DOHH2 (cell line): ENCODE data around the gene FAM186B.

Experiments
- H3F3A ChIP-seq: fragments of 200-600 bp; sonication (generic), shearing (Covaris generic); 2 replicates; pipeline ENCODE4 v1.6.0; 2016; ENCODE audit warnings: antibody characterized with exemption, mild to moderate bottlenecking; ENCODE audit not compliant: control insufficient read depth, insufficient read depth
- H3K27ac ChIP-seq: fragments of 200-600 bp; sonication (generic); 2 replicates; pipeline ENCODE4 v1.5.1; 2014; ENCODE audit warnings: low read depth, mild to moderate bottlenecking, low read length, moderate library complexity
- H3K27me3 ChIP-seq: fragments of 200-600 bp; sonication (generic); 2 replicates; pipeline ENCODE4 v1.6.1; 2014; ENCODE audit warnings: mild to moderate bottlenecking, low read length, mixed read lengths; ENCODE audit not compliant: control insufficient read depth
- H3K36me3 ChIP-seq: fragments of 200-600 bp; sonication (generic); 2 replicates; pipeline ENCODE4 v1.6.1; 2014; ENCODE audit warnings: mild to moderate bottlenecking, low read length, moderate library complexity, mixed read lengths; ENCODE audit not compliant: control insufficient read depth
- H3K4me1 ChIP-seq: fragments of 200-600 bp; sonication (generic); 2 replicates; pipeline ENCODE4 v1.6.1; 2014; ENCODE audit warnings: mild to moderate bottlenecking, low read length, mixed read lengths; ENCODE audit not compliant: control insufficient read depth
- H3K4me2 ChIP-seq: fragments of 200-600 bp; sonication (generic); 2 replicates; pipeline ENCODE4 v1.6.0; 2014; ENCODE audit warnings: mild to moderate bottlenecking, low read length, moderate library complexity
- H3K4me3 ChIP-seq: fragments of 200-600 bp; sonication (generic); 2 replicates; pipeline ENCODE4 v1.5.1; 2014; ENCODE audit warnings: mild to moderate bottlenecking, low read length, mixed read lengths
- H3K79me2 ChIP-seq: fragments of 200-600 bp; sonication (generic); 2 replicates; pipeline ENCODE4 v1.6.1; 2014; ENCODE audit warnings: mild to moderate bottlenecking, low read length, mixed read lengths; ENCODE audit not compliant: control insufficient read depth
- H3K9me2 ChIP-seq: fragments of 200-600 bp; sonication (generic); replicated peaks from 2 replicates; pipeline ENCODE4 v1.6.1; 2014; ENCODE audit warnings: mild to moderate bottlenecking, low read length, mixed read lengths; ENCODE audit not compliant: control insufficient read depth
- H3K9me3 ChIP-seq: fragments of 200-600 bp; sonication (generic); 2 replicates; pipeline ENCODE4 v1.6.1; 2014; ENCODE audit warnings: antibody characterized with exemption, low read length, mixed read lengths; ENCODE audit not compliant: control insufficient read depth, insufficient read depth
- H4K20me1 ChIP-seq: fragments of 200-600 bp; sonication (generic); 2 replicates; pipeline ENCODE4 v1.6.0; 2014; ENCODE audit warnings: low read depth, mild to moderate bottlenecking, antibody characterized with exemption, low read length, moderate library complexity; ENCODE audit not compliant: control insufficient read depth, insufficient read depth
- EZH2phosphoT487 ChIP-seq: fragments of 200-600 bp; sonication (generic); IDR thresholded peaks from 2 replicates; pipeline ENCODE4 v1.6.1; 2017; ENCODE audit warnings: borderline replicate concordance, mild to moderate bottlenecking, antibody characterized with exemption, low read length, moderate library complexity, mixed read lengths
- TF ChIP-seq, protein P1 (sequence below): fragments of 200-600 bp; sonication (generic); IDR thresholded peaks from one replicate; pipeline ENCODE4 v1.5.1; 2014; ENCODE audit warnings: antibody characterized with exemption, mild to moderate bottlenecking, low read depth, low read length; ENCODE audit not compliant: poor library complexity, severe bottlenecking

Gene FAM186B

GRCh38 chr12:49619286-49619685 lies 13.8 kb upstream of the FAM186B start:
- Histone ChIP-seq H3K27me3 (no peaks in the 10 kb centered on the region), H4K20me1 (no peaks in the 10 kb centered on the region), H3K4me1 (peaks cover 52% of the 10 kb centered on the region), H3K9me2 (no peaks in the 10 kb centered on the region), H3K36me3 (no peaks in the 10 kb centered on the region), H3K9me3 (no peaks in the 10 kb centered on the region), H3K27ac (no peak overlapping the region), H3F3A (peaks cover 31% of the 10 kb centered on the region), H3K79me2 (no peaks in the 10 kb centered on the region), H3K4me3 (no peak overlapping the region), H3K4me2 (no peak overlapping the region)
- TF ChIP-seq, protein P1, sequence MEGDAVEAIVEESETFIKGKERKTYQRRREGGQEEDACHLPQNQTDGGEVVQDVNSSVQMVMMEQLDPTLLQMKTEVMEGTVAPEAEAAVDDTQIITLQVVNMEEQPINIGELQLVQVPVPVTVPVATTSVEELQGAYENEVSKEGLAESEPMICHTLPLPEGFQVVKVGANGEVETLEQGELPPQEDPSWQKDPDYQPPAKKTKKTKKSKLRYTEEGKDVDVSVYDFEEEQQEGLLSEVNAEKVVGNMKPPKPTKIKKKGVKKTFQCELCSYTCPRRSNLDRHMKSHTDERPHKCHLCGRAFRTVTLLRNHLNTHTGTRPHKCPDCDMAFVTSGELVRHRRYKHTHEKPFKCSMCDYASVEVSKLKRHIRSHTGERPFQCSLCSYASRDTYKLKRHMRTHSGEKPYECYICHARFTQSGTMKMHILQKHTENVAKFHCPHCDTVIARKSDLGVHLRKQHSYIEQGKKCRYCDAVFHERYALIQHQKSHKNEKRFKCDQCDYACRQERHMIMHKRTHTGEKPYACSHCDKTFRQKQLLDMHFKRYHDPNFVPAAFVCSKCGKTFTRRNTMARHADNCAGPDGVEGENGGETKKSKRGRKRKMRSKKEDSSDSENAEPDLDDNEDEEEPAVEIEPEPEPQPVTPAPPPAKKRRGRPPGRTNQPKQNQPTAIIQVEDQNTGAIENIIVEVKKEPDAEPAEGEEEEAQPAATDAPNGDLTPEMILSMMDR: no peak
- no peak for TF ChIP-seq EZH2phosphoT487

GRCh38 chr12:49618576-49618975 lies 13.1 kb upstream of the FAM186B start:
- Histone ChIP-seq H3F3A (peaks cover 25% of the 10 kb centered on the region), H4K20me1 (no peaks in the 10 kb centered on the region), H3K4me2 (no peak overlapping the region), H3K79me2 (no peaks in the 10 kb centered on the region), H3K4me1 (peaks cover 47% of the 10 kb centered on the region), H3K9me3 (no peaks in the 10 kb centered on the region), H3K4me3 (no peak overlapping the region), H3K9me2 (no peaks in the 10 kb centered on the region), H3K27me3 (no peaks in the 10 kb centered on the region), H3K27ac (no peak overlapping the region), H3K36me3 (no peaks in the 10 kb centered on the region)
- TF ChIP-seq EZH2phosphoT487: no peak
- TF ChIP-seq, protein P1: no peak

DNA sequence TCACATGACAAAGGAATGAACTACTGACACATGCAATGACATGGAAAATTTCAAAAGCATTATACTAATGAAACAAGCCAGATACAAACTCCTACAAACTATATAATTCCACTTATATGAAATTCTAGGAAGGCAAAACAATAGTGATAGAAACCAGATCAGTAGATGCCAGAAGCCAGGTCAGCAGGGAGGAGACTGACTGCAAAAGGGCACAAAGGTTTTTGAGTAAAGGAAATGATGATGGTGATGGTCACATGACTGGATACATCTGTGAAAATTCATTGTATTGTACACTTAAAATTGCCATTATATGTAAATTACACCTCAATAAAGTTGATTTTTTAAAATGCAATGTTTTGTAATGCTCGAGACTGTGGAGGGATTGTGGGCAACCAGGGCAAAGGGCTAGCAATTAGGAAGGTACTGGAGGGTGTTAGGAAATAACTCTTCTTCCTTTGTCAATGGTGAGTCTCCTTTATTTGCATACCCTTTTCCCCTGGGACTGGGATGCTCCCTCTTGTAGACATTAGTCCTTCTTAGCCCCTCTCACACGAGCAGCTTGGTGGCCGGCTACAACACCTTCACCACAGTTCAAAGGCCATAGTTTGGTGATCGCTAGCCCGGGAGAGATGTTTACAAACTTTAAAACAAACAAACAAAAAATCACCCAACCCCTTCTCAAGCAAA lies 11.2 kb upstream of the FAM186B start:
- H3K9me3 ChIP-seq: no peaks in the 10 kb centered on the region
- H3K27me3 ChIP-seq: no peaks in the 10 kb centered on the region
- H3K27ac ChIP-seq: no peak overlapping the region
- H3K4me2 ChIP-seq: peak overlapping the region; percentile 47
- peaks cover 14% of the 10 kb centered on the region; the same call in 1 of the 2 replicates for H3F3A ChIP-seq
- no peaks in the 10 kb centered on the region for H3K36me3 ChIP-seq
- H3K4me3 ChIP-seq: no peak overlapping the region
- H4K20me1 ChIP-seq: no peaks in the 10 kb centered on the region
- peaks cover 33% of the 10 kb centered on the region for H3K4me1 ChIP-seq
- TF ChIP-seq, protein P1: no peak
- no peak for TF ChIP-seq EZH2phosphoT487
- no peaks in the 10 kb centered on the region for H3K9me2 ChIP-seq
- H3K79me2 ChIP-seq: no peaks in the 10 kb centered on the region
